HG03196 (cell line): ENCODE results near the gene SLC16A8.

Experiments used
- ATAC-seq: cut with Tn5 transposase; IDR thresholded peaks from one replicate; pipeline ENCODE4 v1.9.1; 2021; ENCODE audit not compliant: unreplicated experiment

The SLC16A8 gene

DNA sequence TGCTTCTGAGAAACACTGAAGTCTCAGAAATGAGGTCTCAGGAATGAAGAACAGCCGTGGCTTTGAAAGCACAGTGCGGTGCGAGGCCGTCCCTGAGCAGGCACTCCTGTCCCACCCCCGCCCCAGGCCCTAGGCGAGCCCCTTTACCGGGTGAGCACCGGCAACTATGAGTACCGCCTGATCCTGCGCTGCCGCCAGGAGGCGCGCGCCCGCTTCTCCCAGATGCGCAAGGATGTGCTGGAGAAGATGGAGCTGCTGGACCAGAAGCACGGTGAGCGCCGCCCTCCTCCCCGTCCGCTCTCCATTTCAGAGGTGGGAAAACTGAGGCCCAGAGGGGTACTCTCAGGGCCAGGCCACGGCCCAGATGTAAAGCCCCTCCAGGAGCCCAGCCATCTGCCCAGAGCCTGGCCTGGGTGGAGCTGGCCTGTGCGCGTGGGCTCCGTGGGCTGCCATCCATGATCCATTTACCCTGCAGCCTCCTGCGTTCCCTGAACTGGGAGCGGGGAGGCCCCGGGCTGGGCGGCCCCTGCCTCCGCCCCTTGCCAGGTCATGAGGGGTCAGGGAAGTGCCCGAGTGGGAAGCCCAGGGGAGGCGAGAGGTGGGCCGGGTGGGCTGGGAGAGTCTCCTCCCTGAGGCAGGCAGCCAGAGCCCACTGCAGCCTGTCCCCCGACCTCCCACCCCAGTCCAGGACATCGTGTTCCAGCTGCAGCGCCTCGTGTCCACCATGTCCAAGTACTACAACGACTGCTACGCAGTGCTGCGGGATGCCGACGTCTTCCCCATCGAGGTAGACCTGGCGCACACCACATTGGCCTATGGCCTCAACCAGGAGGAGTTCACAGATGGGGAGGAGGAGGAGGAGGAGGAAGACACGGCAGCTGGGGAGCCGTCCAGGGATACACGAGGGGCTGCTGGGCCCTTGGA is 9.5 kb downstream of the SLC16A8 start:
- no peak for ATAC-seq

DNA sequence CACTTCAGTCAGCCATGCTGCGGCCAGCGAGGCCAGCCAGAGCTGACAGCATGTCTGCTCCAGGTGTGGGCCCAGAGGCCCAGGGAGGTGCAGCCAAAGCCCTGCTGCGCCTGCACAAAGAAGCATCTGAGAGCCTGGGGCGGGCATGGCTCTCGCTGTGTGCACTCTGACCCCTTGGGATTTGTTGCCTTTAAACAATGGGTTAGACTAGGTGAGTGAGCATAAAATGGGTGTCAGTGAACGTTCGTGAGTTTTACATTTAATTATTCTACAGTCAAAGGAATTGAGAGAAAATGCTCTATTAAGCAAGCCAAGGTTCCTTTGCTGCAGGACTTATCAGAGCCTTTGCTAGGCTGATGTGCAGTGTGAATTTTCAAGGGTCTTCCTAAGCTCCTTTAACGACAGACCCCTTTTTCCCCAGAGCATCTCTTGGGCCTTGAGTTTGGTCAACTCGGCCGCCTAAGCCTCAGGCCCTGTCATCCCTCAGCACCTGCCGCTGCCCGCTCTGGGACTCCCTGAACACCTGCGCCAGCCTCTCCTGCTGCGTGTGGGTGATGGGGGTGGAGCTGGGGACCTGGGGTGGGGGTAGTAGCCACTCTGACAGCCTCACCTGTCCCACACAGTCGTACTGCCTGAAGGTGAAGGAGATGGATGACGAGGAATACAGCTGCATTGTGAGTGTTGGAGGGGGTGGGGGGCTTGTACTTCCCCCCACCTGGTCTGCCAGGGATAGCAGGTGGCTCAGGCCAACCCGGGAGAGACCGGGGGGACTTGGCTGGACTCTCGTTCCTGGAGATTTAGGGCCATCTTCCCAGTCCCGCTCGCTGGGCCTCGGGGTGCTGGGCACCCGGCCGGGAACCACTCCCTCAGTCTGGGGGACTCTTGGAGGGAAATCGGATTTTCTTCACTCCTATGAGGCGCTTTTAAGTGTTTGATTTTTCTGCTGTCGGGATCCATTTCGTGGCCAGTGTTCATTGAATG is 10.5 kb downstream of the SLC16A8 start:
- no peak for ATAC-seq

DNA sequence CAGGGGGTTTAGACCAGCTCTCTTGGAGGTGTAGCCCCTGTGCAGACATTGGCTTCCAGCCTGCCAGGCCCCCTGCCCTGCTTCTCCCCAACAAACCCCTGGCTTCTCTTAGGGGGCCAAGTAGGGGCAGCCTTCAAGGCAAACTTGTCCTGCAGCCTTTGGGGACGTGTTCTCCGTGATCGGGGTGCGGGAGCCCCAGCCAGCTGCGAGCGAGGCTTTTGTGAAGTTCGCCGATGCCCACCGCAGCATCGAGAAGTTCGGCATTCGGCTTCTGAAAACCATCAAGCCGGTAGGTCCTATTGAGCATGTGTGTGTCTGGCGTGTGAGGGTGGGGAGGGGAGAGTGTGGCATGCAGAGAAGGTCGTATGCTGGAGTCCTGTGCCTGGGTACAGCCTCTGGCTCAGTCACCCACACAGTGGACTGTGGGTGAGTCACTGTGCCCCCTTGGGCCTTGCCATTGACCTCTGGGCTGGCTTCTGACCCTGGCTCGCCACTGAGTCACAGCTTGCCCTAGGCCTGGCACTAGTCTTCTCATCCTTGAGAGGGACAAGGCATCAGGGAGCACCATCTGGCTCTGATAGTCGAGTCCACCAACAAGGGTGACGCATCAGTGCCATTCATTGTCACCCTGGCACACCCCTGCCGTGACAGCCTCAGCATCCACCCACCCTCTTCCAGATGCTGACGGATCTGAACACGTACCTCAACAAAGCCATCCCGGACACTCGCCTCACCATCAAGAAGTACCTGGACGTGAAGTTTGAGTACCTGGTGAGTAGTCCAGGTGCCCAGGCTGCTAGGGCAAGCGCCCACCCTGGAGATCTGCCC is 11.4 kb downstream of the SLC16A8 start:
- ATAC-seq: no peak

DNA sequence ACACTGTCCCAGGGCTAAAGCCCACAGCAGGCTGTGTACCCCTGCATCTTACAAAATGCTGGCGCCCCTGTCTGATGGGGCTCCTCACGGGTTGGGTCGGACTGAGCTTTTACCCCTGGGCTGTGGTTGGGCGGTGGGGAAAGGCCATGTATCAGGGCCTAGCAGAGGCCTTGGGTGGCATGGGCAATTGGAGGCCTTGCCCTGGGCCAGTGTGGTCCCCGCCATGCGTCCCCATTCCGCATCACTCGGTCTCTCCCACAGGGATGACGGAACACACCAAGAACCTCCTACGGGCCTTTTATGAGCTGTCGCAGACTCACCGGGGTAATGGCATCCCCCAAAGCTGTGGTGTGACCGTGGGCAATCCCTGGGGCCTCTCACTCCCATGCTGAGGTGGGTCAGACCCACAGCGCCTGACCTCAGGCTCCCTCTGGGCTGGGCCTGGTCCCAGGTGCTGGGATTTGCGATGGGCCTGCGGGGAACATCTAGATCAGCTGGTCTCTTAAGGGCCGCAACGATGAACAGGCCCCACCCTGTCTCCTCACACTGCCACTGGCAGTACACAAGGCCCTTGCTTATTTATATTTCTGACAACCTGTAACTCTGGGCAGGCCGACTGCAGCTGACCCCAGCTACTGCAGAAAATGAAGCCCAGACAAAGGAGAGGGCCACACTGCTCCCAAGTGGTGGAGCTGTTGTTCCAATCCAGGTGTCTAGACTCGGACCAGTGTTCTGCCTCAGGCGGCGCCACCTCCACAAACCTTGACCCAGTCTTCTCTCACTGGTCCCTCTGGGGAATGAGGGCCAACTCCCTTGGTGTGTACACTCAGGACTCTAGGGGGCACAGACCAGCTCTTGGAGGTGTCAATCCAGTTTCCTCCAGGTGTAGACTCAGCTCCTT is 12.3 kb downstream of the SLC16A8 start:
- ATAC-seq: no peak

DNA sequence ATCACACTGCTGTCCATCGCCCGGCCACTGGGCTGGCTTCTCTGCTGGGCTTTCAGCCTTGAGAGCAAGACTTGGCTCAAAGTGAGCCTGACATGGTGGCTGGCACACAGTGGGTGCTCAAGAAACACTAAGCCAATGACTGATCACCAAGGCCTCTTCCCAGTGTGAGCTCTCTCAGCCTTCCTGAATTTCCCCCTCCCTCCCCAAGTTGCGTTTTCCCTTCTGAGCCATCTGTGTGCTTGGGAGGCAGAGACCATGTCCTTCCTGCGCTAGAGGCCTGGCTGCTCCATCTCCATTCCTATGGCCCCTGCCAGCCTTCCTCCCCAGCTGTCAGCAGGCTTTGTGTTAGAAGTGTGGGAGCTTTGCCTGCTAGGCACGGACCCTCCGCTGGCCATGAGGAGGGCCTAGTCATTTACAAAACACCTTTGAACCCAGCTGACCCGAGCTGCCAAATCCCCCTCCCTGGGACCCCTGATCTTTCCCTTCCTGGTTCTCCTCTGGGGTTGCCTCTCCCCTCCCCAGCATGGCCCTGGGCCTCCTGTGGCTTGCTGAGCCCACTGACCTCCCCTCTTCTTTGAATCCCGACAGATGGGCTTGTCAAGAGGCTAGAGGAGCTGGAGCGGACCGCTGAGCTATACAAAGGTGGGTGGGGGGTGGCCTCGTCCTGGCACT is 13.6 kb downstream of the SLC16A8 start:
- ATAC-seq: no peak

DNA sequence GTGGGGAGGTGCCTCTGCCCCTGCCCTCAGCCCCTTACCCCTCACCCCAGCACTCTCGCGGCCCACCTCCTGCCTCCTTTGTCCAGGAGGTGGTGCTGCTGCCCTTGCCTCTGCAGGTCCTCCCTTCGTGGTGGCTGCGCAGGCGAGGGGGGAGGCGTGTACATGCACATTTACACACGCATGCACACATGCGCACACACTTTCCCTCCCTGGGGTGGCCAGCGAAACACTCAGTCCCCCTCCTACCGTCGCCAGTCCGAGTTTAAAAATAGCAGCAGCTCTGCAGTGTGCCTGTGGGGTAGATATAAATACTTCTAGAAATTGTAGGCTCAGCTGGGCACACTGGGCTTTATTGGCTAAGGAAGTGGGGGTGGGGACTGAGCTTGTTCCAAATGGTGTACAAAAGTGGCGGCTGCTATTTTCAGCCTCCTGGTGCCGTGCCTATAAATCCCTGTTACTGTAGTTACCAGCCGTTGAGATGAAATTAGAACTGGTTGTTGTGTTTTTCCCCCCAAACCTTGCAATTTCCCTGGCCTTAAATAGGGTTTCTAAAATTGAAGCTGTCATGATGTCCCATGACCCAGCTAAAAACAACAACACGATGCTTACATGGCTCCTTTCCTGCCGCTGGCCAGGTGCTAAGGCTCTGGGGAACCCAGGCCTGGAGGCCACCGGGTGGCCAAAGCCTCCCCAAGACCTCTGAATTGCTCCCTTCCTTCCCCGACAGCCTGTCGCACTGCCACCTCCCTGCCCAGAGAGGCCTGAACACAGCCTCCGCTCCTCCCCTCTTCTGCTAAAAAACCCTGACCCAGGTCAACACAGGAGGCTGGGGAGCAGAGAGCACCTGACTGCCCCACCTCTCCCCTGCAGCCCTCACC is 14.4 kb downstream of the SLC16A8 start:
- ATAC-seq: no peak

DNA sequence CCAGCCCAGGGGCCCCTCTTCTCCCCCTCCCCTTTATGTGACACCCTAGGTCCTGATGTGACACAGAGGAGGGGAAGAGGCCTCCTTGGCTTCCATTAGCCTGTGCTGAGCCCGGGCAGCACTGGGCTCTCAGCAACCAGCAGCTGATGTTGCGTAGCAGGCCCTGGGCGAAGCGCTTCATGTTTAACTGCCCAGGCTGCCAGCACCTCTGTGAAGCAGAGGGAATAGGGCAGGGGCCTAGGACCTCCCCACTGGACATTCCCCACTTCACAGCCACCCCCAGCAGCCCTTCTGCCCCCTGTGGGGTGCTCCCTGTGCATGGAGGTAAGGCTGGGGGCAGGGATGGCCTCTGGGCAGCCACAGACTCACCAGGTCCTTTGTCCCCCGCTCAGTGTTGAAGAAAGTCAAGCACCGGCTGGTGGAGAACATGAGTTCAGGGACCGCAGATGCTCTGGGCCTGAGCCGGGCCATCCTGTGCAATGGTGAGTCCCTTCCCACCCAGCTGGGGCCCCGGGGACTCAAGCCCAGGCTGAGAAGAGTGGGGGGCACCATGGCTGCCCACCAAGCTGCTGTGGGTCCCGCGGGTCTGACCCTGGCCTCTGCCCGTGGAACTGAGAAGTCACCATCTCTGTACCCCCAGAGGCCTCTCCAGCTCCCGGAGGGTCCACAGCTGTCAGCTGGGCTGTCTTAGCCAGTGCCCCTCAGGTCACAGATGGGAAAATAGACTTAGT is 15.2 kb downstream of the SLC16A8 start:
- ATAC-seq: no peak

DNA sequence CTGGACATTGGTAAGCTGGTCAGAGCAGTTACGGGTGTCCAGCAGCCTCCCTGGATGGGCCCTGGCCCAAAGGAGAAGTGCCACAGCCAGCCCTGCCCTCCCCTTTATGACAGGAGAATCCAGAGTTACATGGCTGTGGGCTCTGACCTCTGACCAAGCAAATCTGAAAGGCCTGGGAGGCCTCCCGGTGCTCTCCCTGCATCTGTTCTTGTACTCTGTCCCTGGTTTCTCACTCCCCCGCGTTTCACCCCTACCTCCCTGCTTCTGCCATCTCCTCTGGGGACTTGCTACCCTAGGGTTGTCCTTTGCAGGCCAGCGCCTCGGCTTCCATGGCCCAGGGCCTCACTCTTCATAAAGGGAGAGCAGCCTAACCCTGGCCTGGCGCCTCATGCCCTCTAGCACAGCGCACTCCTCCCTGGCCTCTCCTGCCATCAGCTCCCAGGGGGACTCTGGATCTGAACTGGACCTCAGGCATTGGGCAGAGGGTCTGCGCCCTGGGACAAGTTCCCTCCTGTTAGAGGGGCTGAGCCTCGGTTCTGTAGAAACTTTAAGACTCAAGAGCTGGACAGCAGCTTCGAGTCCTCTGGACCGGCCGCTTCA is 16.1 kb downstream of the SLC16A8 start:
- ATAC-seq: no peak

DNA sequence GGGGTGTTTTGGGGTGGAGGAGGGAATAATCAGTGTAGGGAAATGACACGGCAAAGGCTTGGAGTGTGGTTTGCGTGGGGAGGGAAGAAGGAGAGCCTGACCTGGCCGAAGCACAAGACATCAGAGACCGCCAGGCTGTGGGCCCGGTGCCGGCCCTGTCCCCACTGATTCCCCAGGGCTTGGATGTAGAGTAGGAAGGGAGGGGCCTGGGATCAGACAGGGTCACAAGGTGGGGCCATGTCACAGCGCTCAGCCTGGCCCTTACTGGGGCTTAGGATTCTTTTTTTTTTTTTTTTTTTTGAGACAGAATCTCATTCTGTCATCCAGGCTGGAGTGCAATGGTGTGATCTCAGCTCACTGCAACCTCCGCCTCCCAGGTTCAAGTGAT is 17.0 kb downstream of the SLC16A8 start:
- ATAC-seq: no peak

DNA sequence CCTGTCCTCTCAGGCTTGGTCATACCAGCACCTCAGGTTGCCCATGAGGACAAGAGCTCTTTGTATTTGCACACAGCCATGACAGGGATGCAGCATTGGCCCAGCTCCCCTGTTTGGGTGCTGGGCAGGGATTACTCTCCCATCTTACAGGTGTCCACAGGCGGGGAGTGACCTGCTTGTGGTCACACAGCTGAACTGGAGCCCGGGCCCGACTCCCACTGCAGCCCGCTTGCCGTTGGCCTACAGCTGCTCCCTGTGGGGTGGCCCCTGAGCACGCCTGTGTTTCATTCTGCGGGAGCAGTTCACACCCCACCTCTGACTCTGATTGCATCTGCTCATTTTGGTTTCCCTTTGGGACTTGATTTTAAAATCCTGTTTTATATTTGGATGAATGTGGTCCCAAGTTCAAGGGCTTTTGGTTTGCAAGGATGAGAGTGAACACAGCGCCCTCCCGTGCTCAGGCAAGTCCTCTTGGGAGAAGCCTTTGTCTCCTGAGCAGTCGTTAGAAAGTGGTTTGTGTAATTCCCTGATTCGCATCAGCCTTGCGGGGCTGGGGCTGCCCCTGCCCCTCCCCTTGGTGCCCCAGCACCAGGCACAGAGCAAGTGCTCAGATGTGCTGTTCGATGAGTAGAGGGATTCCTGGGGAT is 17.5 kb downstream of the SLC16A8 start:
- ATAC-seq: no peak

DNA sequence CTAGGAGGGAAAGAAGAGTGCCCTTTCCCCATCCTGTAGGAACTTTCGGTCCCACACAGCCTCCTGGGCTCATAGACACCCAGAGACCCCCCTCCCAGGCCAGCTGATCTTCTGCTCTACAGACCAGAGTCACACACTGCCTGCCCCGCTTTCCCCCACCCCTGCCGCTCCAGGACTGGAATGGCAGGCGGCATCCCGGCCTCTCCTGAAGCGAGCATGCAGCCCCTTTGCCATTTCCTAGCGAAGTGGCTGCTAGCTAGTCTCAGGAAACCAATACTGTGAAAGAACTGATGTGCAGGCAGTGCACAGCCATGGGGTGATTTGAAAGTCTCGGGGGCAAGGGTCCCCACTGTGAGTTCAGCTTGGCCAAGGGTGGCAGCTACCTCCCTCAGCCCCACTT is 18.4 kb downstream of the SLC16A8 start:
- ATAC-seq: no peak

DNA sequence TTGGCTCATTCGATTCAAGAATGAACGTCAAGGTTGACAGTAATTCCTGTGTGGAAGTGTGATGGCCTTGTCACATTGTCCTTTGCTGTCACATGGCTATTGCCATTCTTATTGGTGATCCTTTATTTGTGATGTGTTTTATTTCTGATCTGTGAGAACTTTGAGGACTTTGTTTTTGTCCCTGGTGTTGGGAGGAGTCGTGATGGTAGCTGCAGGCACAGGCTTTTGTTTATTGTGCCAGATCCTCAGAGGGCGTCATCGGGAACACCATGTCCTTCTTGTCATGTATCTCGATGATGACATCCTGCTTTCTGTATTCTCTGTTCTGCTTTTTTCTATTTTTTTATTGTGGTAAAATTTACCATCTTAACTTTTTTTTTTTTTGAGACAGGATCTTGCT is 21.2 kb downstream of the SLC16A8 start:
- ATAC-seq: no peak

DNA sequence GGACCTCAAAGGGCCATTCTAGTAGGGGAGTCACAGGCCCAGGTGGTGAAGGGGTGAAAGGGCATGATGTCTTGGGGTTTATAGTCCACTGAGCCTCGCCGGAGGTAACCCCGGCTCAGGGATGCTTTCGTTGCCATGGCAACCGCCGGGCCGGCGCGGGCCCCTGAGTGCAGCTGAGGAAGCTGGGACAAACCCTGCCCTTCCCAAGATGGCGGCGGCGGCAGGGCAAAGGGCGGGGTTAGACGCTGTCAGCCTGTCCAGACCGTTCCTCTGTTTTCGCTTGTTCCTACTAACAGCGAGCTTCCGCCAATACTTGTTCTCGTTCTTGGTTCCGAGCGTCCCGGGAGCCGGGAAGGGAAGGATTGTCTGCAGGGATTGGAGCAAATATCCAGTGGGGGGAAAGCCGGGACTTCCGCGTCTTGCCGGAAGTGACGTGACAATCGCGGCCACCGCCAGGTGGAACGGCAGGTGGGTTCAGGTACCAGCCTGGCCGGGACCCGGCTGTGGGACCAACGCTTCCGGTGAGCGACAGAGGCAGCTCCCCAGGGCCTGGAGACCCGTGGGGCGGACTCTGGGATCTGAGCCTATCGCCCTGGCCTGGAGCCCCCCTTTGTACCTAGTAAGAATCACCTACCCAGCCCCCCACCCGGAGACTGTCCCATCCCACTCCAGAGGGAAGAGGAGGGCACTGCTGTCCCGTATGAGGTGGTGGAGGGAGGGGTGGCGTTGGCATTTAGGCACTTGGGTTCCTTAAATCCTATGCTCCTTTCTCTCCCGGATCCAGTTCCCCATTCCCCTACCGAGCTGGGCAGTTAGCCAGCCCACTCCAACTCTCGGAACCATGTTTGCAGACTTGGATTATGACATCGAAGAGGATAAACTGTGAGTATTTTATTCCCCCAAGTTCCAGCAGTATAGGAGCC is 26.8 kb downstream of the SLC16A8 start, which contains the start of gene PICK1:
Gene PICK1, plus strand, starts transcription at position 436 of the 923 bp plus-strand sequence. Its CDS starts 406 bp downstream, at position 842.
- ATAC-seq: no peak

DNA sequence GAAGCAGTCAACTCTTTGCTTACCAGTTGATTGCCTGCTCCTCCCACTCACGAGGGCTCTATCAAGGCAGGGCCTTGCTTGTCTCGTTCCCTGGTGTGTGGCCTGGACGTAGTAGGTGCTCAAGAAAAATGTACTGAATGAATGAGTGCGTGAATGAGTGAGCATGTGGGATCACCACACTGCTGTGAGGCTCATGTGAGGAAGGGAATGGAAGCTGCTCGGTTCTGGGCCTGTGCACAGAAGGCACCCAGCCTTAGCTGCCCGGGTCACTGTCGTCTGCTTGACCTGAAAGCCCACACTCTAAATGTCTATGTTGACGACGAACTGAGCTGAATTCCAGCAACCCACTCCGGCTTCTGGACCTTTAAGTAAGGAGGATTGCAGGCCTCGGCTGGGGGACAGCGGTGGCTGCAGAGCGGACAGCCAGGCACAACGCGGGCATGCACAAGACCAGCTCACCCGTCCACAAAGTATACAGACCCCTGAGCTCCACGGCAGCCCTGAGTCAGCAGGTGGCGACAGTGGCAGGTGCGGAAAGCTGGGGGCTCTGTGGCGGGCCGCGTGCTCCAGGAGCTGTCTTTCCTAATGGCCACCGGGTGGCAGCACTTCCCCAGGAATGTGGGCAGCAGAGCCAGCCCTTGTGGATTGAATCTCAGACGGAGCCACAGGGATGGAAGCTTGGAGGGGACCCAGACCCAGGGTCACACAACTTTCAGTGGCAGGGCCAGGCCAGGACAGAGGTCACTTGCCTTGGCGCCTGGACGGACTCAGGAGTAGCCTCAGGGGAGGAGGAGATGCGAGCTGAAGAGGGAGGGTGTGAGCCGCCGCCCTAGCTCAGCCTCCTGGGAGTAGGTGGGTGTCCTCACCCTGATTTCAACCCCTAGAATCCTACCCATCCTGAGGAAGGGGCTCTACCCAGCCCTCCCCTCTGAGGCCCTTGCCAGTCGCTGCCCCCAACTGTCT is 31.8 kb downstream of the SLC16A8 start:
- no peak for ATAC-seq
